Hematopoietic multipotent progenitor cell treated with erythropoietin and hydrocortisone succinate and interleukin-3 and kit ligand, for 6 days (in vitro differentiated cells): ENCODE measurements around the gene CTAGE8.
A peak's percentile ranks its signal among the peaks of the same experiment; 100 is the strongest.
"Not testable (repeated sequence)": the region's sequence is repeated elsewhere in the genome, so short reads cannot be mapped to it uniquely, and the experiment has no call there.

Source experiments
- DNase-seq: peaks from one replicate; pipeline ENCODE4 v3.0.0-alpha.2; 2015

Gene CTAGE8, protein sequence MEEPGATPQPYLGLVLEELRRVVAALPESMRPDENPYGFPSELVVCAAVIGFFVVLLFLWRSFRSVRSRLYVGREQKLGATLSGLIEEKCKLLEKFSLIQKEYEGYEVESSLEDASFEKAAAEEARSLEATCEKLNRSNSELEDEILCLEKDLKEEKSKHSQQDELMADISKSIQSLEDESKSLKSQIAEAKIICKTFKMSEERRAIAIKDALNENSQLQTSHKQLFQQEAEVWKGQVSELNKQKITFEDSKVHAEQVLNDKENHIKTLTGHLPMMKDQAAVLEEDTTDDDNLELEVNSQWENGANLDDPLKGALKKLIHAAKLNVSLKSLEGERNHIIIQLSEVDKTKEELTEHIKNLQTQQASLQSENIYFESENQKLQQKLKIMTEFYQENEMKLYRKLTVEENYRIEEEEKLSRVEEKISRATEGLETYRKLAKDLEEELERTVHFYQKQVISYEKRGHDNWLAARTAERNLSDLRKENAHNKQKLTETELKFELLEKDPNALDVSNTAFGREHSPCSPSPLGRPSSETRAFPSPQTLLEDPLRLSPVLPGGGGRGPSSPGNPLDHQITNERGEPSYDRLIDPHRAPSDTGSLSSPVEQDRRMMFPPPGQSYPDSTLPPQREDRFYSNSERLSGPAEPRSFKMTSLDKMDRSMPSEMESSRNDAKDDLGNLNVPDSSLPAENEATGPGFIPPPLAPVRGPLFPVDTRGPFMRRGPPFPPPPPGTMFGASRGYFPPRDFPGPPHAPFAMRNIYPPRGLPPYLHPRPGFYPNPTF

DNA sequence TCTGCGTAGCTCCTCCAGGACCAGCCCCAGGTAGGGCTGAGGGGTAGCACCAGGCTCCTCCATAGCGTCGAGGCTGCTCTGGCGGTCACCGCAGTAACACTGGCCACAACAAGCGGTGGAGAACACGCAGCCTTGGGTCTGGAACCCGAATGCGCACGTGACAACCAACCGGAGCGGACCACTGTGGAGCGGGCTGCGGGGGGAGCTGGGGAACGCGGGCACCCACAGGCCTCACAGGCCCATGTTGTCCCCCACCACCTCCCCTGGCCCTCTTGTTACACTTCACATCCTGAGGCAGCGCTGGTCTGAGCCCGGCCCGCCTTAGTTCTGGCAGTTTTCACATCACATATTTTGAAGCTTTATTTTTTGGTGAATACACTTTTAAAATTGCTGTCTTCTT, at the start of gene CTAGE8:
Gene CTAGE8 (minus strand): TSS at position 101 of the 400 bp plus-strand sequence. CDS start 38 bp downstream, at position 63.
- not testable (repeated sequence) for DNase-seq

DNA sequence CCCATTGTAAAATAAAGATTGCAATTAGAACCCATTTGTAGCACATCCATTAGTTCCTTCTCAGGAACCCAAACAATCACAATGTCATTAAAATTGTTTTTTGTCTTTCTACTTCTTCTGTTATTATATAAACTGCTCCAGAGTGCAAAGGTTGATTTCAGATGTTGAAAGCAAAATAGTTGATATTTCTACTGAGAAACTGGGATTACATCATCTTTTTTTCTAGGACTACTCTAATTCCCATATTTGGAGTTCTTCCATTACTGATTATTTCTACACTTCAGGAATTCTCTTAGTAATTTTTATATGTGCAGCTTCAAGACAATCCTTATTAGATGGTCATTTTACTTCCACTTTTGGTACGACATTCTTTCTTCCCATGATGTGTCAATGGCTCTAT, 48.4 kb upstream of the CTAGE8 start:
- not testable (repeated sequence) for DNase-seq

DNA sequence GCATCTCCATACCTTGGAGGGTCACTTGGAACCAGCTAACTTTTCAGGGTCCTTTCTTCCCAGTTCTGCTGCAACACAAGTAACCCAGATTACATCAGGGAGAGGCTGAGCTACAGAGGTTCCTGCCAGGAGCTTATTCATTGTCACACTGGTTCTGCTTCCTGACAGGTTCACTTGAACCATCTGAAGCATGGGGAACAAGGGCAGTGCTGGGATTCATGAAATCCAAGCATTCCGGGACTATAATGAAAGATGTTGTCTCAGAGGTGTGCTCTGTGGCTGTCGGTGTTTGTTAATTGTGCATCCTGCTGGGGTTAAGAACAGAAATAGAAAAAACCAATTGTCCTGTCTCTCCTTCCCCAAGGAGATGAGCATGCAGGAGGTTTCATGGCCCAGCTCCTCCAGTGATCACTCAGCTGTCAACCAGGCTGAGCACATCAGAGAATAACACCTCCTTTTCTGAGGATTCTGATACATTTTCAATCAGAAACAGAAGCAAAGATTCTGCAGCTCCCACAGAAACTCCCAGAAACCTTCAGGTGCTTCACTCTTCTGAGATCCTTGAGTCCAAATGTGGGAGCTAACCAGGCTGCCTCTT, 42.9 kb upstream of the CTAGE8 start, which contains the start of gene OR2A1:
Gene OR2A1 (plus strand): TSS at position 548 of the 598 bp plus-strand sequence. CDS start 5,706 bp downstream, outside the sequence.
- DNase-seq, result not testable (repeated sequence)

DNA sequence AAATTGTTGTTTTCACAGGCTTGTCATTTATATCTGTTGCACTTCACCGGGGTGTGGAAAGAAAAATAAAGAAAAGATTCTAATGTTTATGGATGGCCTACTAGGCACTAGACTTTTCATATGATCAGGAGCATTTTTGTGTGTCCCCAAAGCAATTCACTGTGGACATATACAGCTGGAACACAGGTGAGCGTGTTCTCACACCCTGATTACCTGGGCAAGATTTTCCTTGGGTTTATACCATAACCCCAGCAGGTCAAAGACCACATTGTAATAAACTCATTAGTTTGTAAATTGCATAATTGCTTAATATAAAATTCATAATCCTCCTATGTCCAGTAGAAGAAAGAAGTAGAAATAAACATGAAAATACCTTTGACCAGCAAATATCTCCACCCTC, 42.1 kb upstream of the CTAGE8 start:
- DNase-seq, result not testable (repeated sequence)

DNA sequence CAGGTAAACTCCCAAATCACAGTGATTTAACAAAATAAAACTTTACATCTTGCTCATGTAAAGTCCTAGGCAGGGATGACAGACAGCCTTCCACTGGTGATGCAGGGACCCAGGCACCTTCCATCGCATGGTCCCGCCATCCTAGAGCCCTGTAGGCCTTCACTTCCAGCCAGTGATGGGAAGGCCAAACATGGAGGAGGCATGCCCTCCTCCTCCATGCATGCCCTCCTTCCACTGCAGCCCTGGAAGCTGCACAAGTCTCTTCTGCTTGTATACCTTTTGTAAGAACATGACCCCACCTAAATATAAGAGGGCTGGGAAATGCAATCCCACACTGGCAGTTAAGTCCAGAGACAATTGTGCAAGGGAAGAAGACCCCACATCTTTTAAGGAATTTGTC, 40.6 kb upstream of the CTAGE8 start:
- not testable (repeated sequence) for DNase-seq

DNA sequence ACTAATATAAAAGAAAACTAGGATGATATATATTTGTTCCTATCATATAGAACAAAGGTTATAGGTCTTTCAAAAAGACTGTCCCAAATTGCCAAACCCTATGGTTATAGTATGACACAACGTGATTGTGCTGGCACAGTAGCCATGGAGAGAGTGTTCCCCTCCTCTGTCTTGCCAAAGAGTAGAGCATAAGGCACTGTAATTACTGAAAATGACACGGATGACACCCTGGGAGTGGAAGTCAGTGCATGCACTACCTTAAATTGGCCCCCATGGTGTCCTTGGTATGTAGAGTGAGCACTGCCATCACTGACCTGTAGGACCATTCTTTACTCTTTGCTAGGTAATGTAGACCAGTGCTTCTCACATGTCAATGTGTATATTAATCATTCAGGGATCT, 36.1 kb upstream of the CTAGE8 start:
- DNase-seq, result not testable (repeated sequence)

DNA sequence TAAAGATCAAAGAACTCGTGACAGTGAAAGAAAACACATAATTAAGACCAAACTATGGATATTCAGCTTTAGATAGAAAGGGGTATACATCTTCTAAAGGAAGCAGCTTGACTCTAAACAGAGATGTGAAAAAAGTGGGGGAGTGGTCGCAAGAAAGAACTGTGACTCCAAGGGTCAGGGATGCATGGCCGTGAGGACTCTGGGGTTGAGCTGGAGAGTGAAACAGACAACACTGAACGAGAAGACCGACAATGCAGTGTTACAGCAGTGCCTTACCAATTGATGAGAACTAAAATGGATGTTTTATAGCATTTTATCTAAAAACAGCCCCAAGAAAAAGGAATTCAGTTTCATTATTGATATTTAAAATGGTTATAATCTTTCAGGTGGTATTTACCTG, 34.5 kb upstream of the CTAGE8 start:
- not testable (repeated sequence) for DNase-seq

DNA sequence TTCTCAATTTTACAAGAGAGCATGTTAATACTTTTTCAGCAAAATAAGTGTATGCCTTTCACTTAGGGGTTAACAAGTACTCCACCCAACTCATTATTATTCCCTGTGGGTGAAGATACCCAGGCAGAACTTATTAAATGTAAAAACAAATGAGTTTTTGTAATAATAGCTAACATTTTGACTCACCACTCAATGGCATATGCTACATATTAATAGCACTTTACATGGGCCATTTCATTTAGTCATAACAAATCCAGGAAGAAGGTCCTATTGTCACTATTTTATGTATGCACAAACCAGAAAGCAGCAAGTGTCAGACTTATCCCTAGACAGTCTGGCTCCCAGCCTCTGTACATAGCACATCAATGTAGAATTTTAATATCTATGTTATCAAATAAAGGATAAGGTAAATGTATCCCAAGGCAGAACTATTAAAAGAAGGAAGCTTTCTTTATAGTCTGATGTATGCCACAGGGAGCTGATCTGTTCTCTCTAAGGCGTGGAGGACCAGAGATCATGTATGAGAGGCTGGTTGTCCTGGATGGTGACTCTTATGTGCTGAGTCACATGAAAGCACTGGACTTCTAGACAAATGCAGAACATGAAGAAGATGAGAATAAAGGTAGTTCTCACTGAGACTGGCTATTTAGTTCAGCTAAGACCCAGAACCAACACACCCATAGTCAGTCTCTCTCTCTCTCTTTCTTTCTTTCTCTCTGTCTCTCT, 33.7 kb upstream of the CTAGE8 start:
- DNase-seq, result not testable (repeated sequence)

DNA sequence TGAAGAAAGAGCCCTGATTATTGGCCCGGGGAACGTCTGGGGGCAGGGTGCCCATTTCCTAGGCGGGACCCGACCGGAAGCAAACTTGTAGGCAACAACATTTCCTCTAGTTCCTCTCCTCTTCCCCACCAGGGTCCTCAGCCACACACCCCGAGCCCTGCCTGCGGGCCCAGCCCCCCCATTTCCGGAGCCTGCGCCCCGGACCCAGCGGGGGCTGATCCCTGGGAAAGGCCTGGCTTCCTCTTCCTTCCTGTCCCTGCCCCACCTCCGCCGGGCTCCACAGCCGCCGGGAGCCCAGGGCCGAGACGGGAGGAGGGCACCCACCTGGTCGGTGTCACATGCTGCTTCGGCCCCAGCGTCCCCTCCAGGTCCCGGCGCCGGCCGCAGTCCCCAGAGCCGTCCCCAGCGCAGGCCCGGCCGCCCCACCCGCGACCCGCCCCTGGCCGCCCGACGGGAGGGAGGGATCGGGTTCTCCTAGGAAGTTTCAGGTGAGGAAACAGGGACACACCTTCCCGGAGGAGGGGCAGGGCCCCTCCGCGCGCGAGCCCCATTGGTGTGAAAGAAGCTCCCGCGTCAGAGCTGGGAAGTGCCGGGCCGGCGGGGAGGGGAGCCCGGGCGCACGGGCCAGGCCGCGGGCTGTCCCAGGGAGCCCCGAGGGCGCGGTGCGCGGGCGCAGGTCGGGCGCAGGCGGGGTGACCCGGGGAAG, 24.9 kb upstream of the CTAGE8 start:
- not testable (repeated sequence) for DNase-seq

DNA sequence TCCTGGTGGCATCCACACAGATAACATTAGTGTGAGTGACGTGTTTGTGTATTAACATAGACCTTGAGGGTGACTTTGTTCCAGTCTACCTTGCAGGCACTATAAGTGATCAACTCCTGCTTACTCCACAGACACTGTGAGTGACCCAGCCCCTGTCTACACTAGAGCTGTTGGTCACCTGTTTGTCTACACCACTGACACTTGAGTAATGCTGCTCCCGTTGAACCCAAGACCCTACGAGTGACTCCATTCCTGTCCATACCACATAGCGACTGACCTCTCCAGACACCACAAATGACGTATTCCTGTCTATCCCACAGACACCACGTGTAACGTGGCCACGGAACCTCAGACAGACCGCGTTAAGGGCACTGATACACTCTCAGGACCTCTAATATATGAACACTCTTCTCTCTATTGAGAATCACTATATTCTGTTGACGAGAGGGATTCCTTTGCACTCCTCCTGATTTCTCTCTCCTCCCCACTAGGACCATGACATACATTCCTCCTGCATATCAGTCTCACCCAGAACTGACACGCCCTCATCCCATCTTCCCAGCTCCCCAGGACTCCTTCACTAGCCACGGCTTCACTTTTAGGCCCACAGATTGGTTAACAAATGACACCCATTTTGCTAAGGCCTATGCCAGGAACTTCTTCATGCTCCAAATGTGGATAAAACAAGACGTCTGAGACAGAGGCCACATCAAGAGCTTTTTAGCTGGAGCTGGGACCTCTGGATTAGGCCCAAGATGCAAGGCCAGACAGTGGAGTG, 23.5 kb upstream of the CTAGE8 start:
- peak; percentile 0 for DNase-seq

DNA sequence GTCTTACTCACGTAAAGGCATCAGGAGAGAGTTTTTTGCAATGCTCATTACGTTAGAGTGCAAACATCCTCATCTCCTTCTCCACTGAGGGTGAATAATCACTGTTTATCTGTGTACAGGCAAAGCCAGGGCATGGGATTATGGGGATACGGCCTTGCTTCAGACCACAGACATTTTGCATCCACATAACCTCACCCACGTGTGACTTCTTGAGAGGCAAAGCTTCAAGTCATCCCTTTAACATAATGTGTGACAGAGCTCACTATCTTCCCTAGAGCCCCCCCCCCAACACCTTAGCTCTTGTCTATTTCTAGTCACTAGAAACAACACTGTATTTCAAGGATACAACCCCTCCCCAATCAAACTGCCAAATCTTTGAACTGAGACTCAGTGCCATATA, 22.5 kb upstream of the CTAGE8 start:
- peak; percentile 0 for DNase-seq

DNA sequence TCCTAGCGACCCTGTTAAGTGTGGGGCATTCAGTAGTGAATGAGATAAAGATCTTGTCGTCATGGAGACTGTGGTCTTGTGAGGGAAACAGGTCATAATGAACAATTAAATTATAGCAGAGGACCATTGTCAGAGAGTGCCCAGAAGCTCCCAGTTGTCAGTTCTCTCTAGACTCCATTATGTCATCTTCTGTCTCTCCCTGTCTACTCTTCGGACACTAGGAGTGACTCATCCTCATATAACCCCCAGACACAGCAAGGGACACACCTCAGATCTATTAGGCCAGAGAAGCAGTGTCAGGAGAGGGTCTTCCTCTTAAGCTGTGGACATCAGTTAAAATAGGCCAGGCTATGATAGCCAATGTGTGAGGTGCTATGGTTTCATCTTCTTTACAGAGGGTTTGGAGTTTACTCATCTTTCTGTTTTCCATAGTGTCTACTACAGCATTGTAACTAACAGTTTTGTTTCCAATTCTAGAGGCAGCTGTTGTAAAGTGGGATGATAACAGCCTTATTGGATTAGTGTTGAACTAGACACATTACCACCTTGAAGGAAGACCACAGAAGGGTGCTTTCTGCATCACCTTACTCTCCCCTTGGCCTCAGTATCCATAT, 18.2 kb upstream of the CTAGE8 start:
- not testable (repeated sequence) for DNase-seq

DNA sequence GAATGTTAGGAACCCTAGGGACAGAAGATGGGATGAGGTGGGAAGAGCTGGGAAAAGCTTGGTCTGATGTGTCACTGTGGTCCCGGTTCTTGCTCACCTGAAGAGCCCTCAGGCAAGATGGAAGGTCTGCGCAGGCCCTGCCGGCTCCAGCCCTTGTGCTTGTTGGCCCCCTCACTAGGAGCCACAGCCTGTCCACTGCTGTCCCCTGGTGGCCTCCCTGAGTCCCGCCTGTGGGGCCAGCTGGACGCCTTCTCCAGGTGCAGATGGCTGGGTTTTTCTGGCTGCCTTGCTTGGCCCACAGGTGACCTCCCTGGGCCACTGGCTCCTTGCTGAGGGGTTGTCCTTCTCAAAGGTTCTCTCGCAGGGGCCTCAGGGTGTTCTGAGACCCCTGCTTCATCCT, 14.6 kb upstream of the CTAGE8 start:
- not testable (repeated sequence) for DNase-seq

DNA sequence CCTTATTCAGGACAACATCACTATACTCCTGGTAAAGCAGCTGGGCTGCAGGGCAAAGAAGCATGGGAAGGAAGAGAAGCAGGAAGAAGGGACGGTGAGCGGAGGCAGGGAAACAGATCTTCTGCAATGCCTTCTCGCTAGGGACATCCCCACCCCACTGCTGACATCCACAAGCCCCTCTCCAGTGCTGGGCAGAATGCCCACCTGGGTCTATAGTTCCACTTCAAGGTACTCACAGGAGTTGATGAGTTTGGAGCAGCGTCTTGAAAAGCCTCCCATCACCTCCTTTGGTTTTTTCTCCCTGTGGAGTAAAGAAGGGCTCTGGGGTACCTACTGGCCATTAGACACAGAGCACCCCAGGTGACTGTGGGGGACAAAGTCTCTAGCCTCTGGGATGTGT, 13.4 kb upstream of the CTAGE8 start:
- not testable (repeated sequence) for DNase-seq

DNA sequence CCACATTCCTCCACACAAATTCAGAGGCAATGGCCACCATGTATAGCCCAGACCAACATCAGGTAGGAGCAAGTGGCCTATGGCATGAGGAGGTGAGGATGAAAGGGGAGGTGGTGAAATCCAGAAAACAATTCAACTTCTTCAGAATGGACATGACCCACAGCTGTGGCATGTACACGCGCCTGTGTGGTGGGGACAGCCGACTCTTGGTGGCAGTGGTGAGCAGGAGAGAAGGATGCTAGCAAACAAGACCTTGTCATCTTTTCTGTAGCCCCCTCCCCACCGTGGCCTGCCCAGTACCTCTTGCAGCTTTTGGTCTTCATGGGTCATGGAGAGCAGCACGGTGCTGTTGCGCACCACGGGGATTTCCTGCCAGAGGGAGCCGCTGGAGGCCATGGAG, 12.9 kb upstream of the CTAGE8 start:
- not testable (repeated sequence) for DNase-seq

DNA sequence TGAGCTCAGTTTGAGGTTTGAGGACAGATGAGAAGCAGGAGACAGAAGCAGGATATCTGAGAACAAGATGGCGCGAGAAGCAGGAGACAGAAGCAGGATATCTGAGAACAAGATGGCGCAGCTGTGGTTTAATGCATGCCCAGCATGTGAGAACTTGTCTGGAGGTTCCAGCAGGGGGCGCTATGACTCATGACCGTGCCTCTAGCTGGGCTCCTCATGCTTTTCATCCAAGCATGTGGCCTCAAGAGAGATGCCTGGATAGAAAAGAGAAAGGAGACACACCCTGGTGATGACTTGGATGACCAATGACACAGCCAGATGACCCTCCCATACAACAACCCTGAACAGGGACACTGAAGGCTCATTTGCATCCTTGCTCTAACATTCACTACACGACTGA, 10.9 kb upstream of the CTAGE8 start:
- not testable (repeated sequence) for DNase-seq

DNA sequence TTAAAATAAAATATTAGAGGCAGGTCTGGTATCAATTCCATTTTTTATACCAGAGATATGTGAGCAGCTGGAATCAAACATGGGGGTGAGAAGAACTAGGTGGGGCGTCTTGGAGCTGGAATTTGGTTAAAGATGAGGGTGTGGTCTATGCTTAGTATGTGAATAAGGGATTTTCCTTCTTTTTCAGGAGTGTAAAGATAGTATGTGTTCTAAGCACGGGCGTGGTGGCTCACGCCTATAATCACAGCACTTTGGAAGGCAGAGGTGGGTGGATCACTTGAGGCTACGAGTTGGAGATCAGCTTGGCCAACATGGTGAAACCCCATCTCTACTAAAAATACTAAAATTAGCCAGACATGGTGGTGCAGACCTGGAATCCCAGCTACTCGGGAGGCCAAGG, 6.2 kb upstream of the CTAGE8 start:
- not testable (repeated sequence) for DNase-seq

DNA sequence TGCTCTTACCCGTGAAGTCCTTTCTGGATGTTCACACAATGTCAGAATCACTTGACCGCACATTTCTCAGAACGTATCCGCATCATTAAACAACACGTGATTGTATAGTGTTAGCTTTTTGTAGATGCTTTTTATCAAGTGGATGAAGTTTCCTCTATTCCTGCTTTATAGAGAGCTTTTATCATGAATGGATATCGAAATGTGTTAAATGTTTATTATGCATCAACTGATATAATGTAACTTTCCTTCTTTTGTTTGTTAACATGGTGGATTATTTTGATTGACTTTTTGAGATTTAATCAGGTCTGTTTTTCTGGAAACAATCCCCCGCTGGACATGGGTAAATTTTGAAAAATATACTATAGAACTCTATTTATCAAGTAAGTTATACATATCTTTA, 4.4 kb downstream of the CTAGE8 start, which contains the start of gene OR2A7:
Gene OR2A7 (minus strand): TSS at position 101 of the 400 bp plus-strand sequence. CDS start 5,164 bp downstream, outside the sequence.
- not testable (repeated sequence) for DNase-seq

DNA sequence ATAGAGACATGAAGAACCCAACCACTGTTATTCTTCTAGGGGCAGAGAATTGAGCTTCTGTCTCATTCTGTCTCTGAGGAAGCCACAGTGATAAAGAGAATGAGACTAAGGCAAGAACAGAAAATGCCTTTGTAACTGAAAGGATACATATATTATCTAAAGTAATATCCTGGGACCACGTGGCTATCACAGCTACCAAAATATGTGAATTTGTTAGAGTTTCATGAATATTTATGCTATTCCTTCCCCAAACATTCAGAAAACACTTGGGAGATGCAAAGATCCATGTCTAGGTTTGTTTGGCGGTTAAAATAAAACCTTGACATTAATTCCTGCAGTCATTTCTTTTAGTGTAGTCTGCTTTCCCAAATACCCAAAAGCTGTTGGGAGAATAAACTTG, 7.0 kb downstream of the CTAGE8 start:
- DNase-seq, result not testable (repeated sequence)

DNA sequence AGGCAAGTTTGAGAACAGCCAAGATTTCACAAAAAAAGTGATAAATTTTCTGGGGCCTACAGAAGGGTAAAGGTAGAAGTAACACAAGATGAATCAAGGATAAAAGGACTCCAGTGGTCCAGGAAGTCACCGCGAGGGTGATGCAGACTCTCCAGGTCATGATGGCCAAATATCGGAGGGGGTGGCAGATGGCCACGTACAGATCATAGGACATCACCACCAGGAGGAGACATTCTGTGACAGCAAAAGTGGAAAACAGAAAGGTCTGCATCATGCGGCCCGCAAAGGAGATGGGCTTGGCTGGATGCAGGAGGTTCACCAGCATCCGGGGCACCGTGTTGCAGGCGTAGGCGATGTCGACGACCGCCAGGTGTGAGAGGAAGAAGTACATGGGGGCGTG, 10.0 kb downstream of the CTAGE8 start:
- DNase-seq, result not testable (repeated sequence)
